ENCODE measurements around the gene HNRNPUL1.

The HNRNPUL1 gene

GRCh38 chr19:41335467-41335866 is 71.3 kb downstream of the HNRNPUL1 start:
- TF ChIP-seq SIN3A (IDR thresholded peaks at IDR 0.05; ENCODE audit: borderline replicate concordance, insufficient read depth, low read length) = no peak
- no peak for TF ChIP-seq FOXP2 (optimal IDR thresholded peaks at IDR 0.05; ENCODE audit: borderline replicate concordance, extremely low read depth, extremely low read length, insufficient read depth)
- TF ChIP-seq REST (IDR thresholded peaks at IDR 0.05; ENCODE audit: insufficient read depth in 1 of 2, low read depth in 2 of 2, low read length in 2 of 2) = no peak
- no peak for TF ChIP-seq POLR2AphosphoS5 (IDR thresholded peaks at IDR 0.05; ENCODE audit: low read depth, low read length)
- TF ChIP-seq TAF1 (IDR thresholded peaks at IDR 0.05; ENCODE audit: borderline replicate concordance, insufficient read depth, low read length) = no peak

- TF ChIP-seq REST (IDR thresholded peaks at IDR 0.05; ENCODE audit: insufficient read depth in 1 of 2, low read depth in 2 of 2, low read length in 2 of 2) = no peak
- no peak for TF ChIP-seq TAF1 (IDR thresholded peaks at IDR 0.05; ENCODE audit: borderline replicate concordance, insufficient read depth, low read length)
- TF ChIP-seq FOXP2 (optimal IDR thresholded peaks at IDR 0.05; ENCODE audit: borderline replicate concordance, extremely low read depth, extremely low read length, insufficient read depth) = no peak
- TF ChIP-seq SIN3A (IDR thresholded peaks at IDR 0.05; ENCODE audit: borderline replicate concordance, insufficient read depth, low read length) = no peak
- TF ChIP-seq POLR2AphosphoS5 (IDR thresholded peaks at IDR 0.05; ENCODE audit: low read depth, low read length) = no peak
Measured at GRCh38 chr19:41339936-41340335, 75.8 kb downstream of the HNRNPUL1 start.

GRCh38 chr19:41341669-41342490 is 77.7 kb downstream of the HNRNPUL1 start:
- TF ChIP-seq FOXP2 (optimal IDR thresholded peaks at IDR 0.05; ENCODE audit: borderline replicate concordance, extremely low read depth, extremely low read length, insufficient read depth) (no peak), TAF1 (IDR thresholded peaks at IDR 0.05; ENCODE audit: borderline replicate concordance, insufficient read depth, low read length) (no peak), REST (IDR thresholded peaks at IDR 0.05; ENCODE audit: insufficient read depth in 1 of 2, low read depth in 2 of 2, low read length in 2 of 2) (no peak), POLR2AphosphoS5 (IDR thresholded peaks at IDR 0.05; ENCODE audit: low read depth, low read length) (no peak), SIN3A (IDR thresholded peaks at IDR 0.05; ENCODE audit: borderline replicate concordance, insufficient read depth, low read length) (no peak)

GRCh38 chr19:41344162-41344561 is 80.0 kb downstream of the HNRNPUL1 start:
- no peak for TF ChIP-seq TAF1 (IDR thresholded peaks at IDR 0.05; ENCODE audit: borderline replicate concordance, insufficient read depth, low read length)
- no peak for TF ChIP-seq SIN3A (IDR thresholded peaks at IDR 0.05; ENCODE audit: borderline replicate concordance, insufficient read depth, low read length)
- no peak for TF ChIP-seq REST (IDR thresholded peaks at IDR 0.05; ENCODE audit: insufficient read depth in 1 of 2, low read depth in 2 of 2, low read length in 2 of 2)
- no peak for TF ChIP-seq POLR2AphosphoS5 (IDR thresholded peaks at IDR 0.05; ENCODE audit: low read depth, low read length)
- no peak for TF ChIP-seq FOXP2 (optimal IDR thresholded peaks at IDR 0.05; ENCODE audit: borderline replicate concordance, extremely low read depth, extremely low read length, insufficient read depth)
